WERI-Rb-1 (cell line): ENCODE data around the gene GHRH.

ENCODE experiments used
- DNase-seq: peaks from one replicate; pipeline ENCODE4 v3.0.0-alpha.2; 2020
- H3K27ac ChIP-seq: fragments of 250-450 bp; sonication (Bioruptor Pico); 2 replicates; pipeline ENCODE4 v1.5.1; 2020; ENCODE audit warnings: mild to moderate bottlenecking, moderate library complexity
- H3K27me3 ChIP-seq: fragments of 250-450 bp; sonication (Bioruptor Pico); 2 replicates; pipeline ENCODE4 v1.5.1; 2021; ENCODE audit warnings: mild to moderate bottlenecking, low read depth, moderate library complexity; ENCODE audit not compliant: insufficient read depth, severe bottlenecking
- H3K36me3 ChIP-seq: fragments of 250-450 bp; sonication (Bioruptor Pico); 2 replicates; pipeline ENCODE4 v1.5.1; 2020; ENCODE audit warnings: mild to moderate bottlenecking, moderate library complexity
- H3K4me3 ChIP-seq: 2 replicates; pipeline ENCODE4 v1.5.1; 2011; ENCODE audit warnings: low read depth, mild to moderate bottlenecking, control low read depth, low read length
- H3K9me3 ChIP-seq: fragments of 250-450 bp; sonication (Bioruptor Pico); 2 replicates; pipeline ENCODE4 v1.5.1; 2021; ENCODE audit warnings: mild to moderate bottlenecking, moderate library complexity; ENCODE audit not compliant: severe bottlenecking
- TF ChIP-seq, protein P1 (sequence below): IDR thresholded peaks from 2 replicates; pipeline ENCODE4 v1.5.1; 2011; ENCODE audit warnings: low read depth, mild to moderate bottlenecking, control low read depth, inconsistent platforms, low read length

Gene GHRH, protein sequence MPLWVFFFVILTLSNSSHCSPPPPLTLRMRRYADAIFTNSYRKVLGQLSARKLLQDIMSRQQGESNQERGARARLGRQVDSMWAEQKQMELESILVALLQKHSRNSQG

DNA sequence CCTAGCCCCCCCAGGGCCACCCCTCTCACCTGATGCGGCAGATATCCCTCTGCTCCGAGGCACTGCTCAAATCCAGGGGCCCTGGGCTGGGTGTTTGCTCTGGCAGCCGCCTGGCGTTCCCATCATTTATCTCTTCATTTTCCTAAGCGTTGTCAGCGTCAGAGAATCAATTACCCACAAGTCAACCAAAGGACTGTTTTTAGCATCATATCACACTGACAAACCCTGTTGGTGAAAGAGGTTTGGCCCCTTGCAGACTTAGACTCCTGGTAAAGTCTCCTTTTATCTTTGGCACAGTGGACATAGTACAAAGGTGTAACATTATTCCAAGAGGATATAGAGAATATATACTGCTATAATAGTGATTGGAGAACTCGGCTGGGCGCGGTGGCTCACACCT is at the start of gene GHRH:
GHRH (minus strand) TSS at position 101 of the 400 bp plus-strand sequence. CDS start 4,925 bp downstream, outside the sequence.
- Histone ChIP-seq H3K4me3 (no peak within 1 kb of the TSS), H3K36me3 (no peaks in the 10 kb centered on the region), H3K27me3 (no peaks in the 10 kb centered on the region), H3K27ac (no peak within 1 kb of the TSS), H3K9me3 (no peaks in the 10 kb centered on the region)
- TF ChIP-seq, protein P1, sequence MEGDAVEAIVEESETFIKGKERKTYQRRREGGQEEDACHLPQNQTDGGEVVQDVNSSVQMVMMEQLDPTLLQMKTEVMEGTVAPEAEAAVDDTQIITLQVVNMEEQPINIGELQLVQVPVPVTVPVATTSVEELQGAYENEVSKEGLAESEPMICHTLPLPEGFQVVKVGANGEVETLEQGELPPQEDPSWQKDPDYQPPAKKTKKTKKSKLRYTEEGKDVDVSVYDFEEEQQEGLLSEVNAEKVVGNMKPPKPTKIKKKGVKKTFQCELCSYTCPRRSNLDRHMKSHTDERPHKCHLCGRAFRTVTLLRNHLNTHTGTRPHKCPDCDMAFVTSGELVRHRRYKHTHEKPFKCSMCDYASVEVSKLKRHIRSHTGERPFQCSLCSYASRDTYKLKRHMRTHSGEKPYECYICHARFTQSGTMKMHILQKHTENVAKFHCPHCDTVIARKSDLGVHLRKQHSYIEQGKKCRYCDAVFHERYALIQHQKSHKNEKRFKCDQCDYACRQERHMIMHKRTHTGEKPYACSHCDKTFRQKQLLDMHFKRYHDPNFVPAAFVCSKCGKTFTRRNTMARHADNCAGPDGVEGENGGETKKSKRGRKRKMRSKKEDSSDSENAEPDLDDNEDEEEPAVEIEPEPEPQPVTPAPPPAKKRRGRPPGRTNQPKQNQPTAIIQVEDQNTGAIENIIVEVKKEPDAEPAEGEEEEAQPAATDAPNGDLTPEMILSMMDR = no peak
- no peak for DNase-seq

DNA sequence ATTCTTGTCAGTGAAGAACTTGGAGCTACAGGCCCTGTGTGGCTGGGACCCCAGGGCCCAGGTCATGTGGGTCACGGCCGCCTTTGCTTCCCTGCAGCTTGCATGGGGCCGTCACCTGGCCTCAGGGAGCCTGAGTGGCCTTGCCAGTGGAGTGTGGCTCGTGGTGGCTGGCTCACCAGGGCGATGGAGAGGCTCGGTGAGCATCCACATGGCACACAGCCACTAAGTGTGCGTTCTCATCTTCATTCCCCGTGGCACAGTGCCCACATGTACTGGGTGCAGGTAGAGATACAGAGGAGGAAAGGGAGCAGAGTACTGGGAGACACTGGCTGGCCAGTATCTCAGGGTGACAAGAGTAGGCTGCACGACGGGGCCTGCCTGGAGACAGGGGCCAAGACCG is 49.3 kb upstream of the GHRH start:
- H3K9me3 ChIP-seq = no peaks in the 10 kb centered on the region
- TF ChIP-seq, protein P1 = no peak
- no peaks in the 10 kb centered on the region for H3K27me3 ChIP-seq
- no peak overlapping the region for H3K4me3 ChIP-seq
- DNase-seq = no peak
- no peak overlapping the region for H3K27ac ChIP-seq
- peaks cover 3% of the 10 kb centered on the region for H3K36me3 ChIP-seq

DNA sequence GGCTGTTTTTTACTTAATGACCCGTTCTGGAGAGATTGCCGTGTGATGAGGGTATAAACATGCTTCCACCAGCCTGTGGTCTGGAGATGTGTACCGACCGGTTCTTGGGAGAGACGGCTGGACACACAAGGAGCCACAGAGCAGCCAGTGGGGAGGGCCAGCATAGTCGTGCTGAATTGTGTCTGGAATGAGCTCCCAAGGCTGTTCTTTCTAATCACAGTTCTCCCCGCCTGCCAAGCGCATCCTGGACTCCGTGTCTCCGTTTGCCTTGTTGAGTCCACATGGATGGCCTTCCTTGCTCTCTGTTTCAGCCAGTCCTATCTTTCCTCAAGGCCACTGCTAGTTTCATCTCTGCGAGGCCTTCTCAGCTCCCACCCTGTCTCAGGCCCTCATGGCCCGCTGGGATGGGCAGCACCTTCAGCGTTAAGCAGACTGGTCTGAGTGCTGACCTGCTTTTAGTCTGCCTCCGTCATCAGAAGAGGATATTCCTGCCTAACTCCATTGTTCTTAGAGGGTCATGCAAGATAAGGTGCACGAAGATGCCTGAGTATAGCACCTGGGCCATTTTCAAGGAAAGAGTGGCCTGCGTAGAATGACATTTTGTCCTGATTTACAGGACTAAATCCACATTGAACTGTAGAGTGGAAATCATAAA is 48.4 kb upstream of the GHRH start:
- H3K27me3 ChIP-seq = no peaks in the 10 kb centered on the region
- no peak overlapping the region for H3K27ac ChIP-seq
- DNase-seq = no peak
- TF ChIP-seq, protein P1 = no peak
- H3K4me3 ChIP-seq = no peak overlapping the region
- H3K36me3 ChIP-seq = no peaks in the 10 kb centered on the region; the same call in 1 of the 2 replicates
- H3K9me3 ChIP-seq = no peaks in the 10 kb centered on the region

DNA sequence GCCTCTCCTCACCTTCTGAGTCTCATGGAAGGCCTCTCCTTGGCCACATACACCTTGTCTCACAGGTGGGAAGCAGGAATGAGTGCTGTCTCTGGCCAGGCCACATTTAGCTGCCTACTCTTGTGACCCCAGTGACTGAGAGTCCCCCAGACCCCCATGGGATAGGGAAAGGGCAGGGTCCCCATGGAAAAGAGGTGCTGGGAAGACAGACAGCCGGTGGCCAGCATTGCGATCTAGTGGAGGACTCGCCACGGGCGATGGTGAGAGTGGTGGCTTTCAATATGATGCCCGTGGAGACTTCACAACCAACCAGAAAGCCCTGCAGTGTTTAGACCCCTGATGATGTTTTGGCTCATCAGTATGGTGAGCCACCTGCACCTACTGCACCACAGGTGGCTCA is 47.7 kb upstream of the GHRH start:
- no peaks in the 10 kb centered on the region for H3K27me3 ChIP-seq
- H3K9me3 ChIP-seq = no peaks in the 10 kb centered on the region
- TF ChIP-seq, protein P1 = no peak
- H3K36me3 ChIP-seq = no peaks in the 10 kb centered on the region; the same call in 1 of the 2 replicates
- no peak for DNase-seq
- H3K4me3 ChIP-seq = no peak overlapping the region
- no peak overlapping the region for H3K27ac ChIP-seq

DNA sequence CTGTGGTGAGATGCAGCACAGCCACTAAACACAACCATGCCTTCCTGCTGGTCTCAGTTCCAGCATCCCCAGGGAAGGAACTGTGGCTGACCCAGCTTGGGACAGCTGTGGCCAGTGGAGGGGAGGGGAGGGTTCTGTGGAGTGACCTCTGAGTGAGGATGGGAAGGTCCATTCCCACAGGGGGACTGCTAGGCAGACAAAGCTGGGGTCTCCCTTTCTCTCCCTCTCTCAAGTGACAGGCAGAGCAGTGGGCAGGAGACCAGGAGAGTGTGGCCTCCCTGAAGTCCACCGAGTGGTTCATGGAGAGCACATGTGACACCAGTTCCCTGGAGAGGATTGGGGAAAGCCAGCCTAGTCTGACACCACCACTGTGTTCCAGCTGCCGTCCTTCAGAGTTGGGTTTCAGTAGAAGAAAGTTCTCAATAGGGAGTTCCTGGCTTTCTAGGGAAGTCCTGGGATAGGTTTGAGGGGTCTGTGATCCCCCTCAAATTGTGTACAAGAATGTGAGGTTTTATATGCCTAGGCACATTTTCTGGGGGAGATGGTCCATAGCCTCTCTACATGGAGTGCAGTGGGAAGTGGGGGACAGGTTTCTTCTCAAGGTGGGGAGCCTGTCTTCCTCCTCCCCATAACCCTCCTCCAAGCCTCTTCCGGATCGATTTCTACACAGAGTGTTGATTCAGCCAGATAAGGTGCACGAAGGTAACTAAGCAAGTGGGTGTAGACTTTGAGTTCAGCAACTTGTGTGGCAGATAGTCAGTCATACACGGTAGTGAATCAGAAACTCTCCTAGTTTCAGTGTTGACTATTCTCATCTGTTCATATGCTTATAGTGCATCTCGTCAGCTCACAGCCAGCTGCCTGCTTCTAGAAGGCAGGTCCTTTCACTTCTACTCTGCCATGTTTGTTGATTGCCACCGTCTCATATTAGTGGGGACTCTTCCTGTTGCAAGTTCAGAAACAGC is 46.8 kb upstream of the GHRH start:
- Histone ChIP-seq H3K4me3 (no peak overlapping the region), H3K36me3 (no peaks in the 10 kb centered on the region; the same call in none of the 2 replicates)

More for the DNA sequence above, 46.8 kb upstream of the GHRH start:
- TF ChIP-seq, protein P1 = no peak
- Histone ChIP-seq H3K9me3 (no peaks in the 10 kb centered on the region), H3K27ac (no peak overlapping the region), H3K27me3 (no peaks in the 10 kb centered on the region)
- no peak for DNase-seq
